PC-3 (cell line): Measurements from ENCODE around the gene CARS1. TPM values are rescaled to one million over a fixed set of nuclear protein-coding genes. Genes with fewer than 3 reads are reported as not detected.

Source experiments
- ATAC-seq: fragments of 200-7000 bp; cut with Tn5 transposase; 2 replicates; pipeline ENCODE4 v1.9.1; 2020; ENCODE audit warnings: mild to moderate bottlenecking, moderate library complexity
- BruUV-seq: library from RNA; stranded (reverse); fragments of 400-500 nt; replicated peaks from 2 replicates; lab custom pipeline; 2021; lab: Mats Ljungman, UMichigan
- CTCF ChIA-PET: fragments of 300-600 bp; sonication (Branson Sonifier 250); formaldehyde crosslinking; loops from one replicate; lab custom pipeline; 2022; ENCODE audit warnings: antibody characterized with exemption; lab: Charles Lee
- POLR2A ChIA-PET: fragments of 300-600 bp; sonication (Branson Sonifier 250); formaldehyde crosslinking; loops from one replicate; lab custom pipeline; 2022; ENCODE audit warnings: antibody characterized with exemption; ENCODE audit not compliant: unreplicated experiment; lab: Charles Lee
- DNase-seq: peaks from one replicate; pipeline ENCODE4 v3.0.0-alpha.2; 2015
- H2AFZ ChIP-seq: fragments of 300-600 bp; sonication (generic); 2 replicates; pipeline ENCODE4 v1.6.0; 2016; ENCODE audit warnings: antibody characterized with exemption, low read length
- H3F3A ChIP-seq: fragments of 300-600 bp; sonication (generic); one replicate; pipeline ENCODE4 v1.6.0; 2017; ENCODE audit warnings: antibody characterized with exemption, low read length, control low read depth, mild to moderate bottlenecking; ENCODE audit not compliant: unreplicated experiment
- H3K27ac ChIP-seq: fragments of 300-600 bp; sonication (generic); 2 replicates; pipeline ENCODE4 v1.5.1; 2016; ENCODE audit warnings: mild to moderate bottlenecking, low read length
- H3K27me3 ChIP-seq: fragments of 300-600 bp; sonication (generic); 2 replicates; pipeline ENCODE4 v1.6.1; 2016; ENCODE audit warnings: low read length, mixed read lengths
- H3K36me3 ChIP-seq: fragments of 300-600 bp; sonication (generic); 2 replicates; pipeline ENCODE4 v1.6.1; 2016; ENCODE audit warnings: low read depth, mixed run types, low read length, mixed read lengths
- H3K4me1 ChIP-seq: fragments of 300-600 bp; sonication (generic); 2 replicates; pipeline ENCODE4 v1.5.1; 2016; ENCODE audit warnings: low read length; ENCODE audit not compliant: insufficient read depth
- H3K4me2 ChIP-seq: fragments of 300-600 bp; sonication (generic); 2 replicates; pipeline ENCODE4 v1.6.0; 2016; ENCODE audit warnings: low read length
- H3K4me3 ChIP-seq: fragments of 300-600 bp; sonication (generic); 2 replicates; pipeline ENCODE4 v1.5.1; 2016; ENCODE audit warnings: mild to moderate bottlenecking, low read length, mixed read lengths
- H3K79me2 ChIP-seq: fragments of 300-600 bp; sonication (generic); 2 replicates; pipeline ENCODE4 v1.6.1; 2017; ENCODE audit warnings: low read length, mixed read lengths
- H3K9ac ChIP-seq: fragments of 300-600 bp; sonication (generic); 2 replicates; pipeline ENCODE4 v1.6.0; 2016; ENCODE audit warnings: mild to moderate bottlenecking, low read length
- H3K9me2 ChIP-seq: fragments of 300-600 bp; sonication (generic); replicated peaks from 2 replicates; pipeline ENCODE4 v1.6.1; 2016; ENCODE audit warnings: mixed run types, low read length, mixed read lengths
- H3K9me3 ChIP-seq: fragments of 300-600 bp; sonication (generic); 2 replicates; pipeline ENCODE4 v1.6.1; 2016; ENCODE audit warnings: low read length, mixed read lengths
- H4K20me1 ChIP-seq: fragments of 300-600 bp; sonication (generic); 2 replicates; pipeline ENCODE4 v1.6.1; 2016; ENCODE audit warnings: low read length, mixed read lengths
- EZH2 ChIP-seq: fragments of 300-600 bp; sonication (generic); IDR thresholded peaks from one replicate; pipeline ENCODE4 v1.6.1; 2017; ENCODE audit warnings: antibody characterized with exemption, mild to moderate bottlenecking, low read length; ENCODE audit not compliant: unreplicated experiment
- EZH2phosphoT487 ChIP-seq: fragments of 300-600 bp; sonication (generic); IDR thresholded peaks from 2 replicates; pipeline ENCODE4 v1.6.1; 2018; ENCODE audit warnings: mild to moderate bottlenecking, antibody characterized with exemption, low read length, borderline replicate concordance
- intact Hi-C: fragments of 100-400 bp; cut with micrococcal nuclease; formaldehyde crosslinking; loops from 2 replicates; pipeline ENCODE4 v1.9.0; 2023
- total RNA-seq: library from RNA; depleted of rRNA; stranded (reverse); fragments of >200 nt; gene quantifications from 2 replicates; pipeline ENCODE4 v1.2.3, GENCODE V29; 2014
- TF ChIP-seq, protein P1 (sequence below): fragments of 300-600 bp; sonication (generic); conservative IDR thresholded peaks from 2 replicates; pipeline ENCODE4 v1.5.1; 2017; ENCODE audit warnings: antibody characterized with exemption, low read depth, mild to moderate bottlenecking, low read length

Gene CARS1
- total RNA-seq, 1 experiment from 2014 or later = 39.7 TPM

GRCh38 chr11:3003396-3004231 lies 53.6 kb downstream of the CARS1 start:
- Histone ChIP-seq H3K27me3 (no peaks in the 10 kb centered on the region), H3K9me3 (no peaks in the 10 kb centered on the region), H3K36me3 (peaks cover 7% of the 10 kb centered on the region), H3K9ac (no peak overlapping the region), H3K4me3 (no peak overlapping the region), H2AFZ (no peak overlapping the region), H3K27ac (no peak overlapping the region), H4K20me1 (no peaks in the 10 kb centered on the region), H3K79me2 (no peaks in the 10 kb centered on the region), H3K4me1 (peaks cover 3% of the 10 kb centered on the region; the same call in 1 of the 2 replicates), H3K9me2 (no peaks in the 10 kb centered on the region), H3F3A (no peaks in the 10 kb centered on the region), H3K4me2 (no peak overlapping the region)
- no peak for TF ChIP-seq EZH2
- TF ChIP-seq, protein P1, sequence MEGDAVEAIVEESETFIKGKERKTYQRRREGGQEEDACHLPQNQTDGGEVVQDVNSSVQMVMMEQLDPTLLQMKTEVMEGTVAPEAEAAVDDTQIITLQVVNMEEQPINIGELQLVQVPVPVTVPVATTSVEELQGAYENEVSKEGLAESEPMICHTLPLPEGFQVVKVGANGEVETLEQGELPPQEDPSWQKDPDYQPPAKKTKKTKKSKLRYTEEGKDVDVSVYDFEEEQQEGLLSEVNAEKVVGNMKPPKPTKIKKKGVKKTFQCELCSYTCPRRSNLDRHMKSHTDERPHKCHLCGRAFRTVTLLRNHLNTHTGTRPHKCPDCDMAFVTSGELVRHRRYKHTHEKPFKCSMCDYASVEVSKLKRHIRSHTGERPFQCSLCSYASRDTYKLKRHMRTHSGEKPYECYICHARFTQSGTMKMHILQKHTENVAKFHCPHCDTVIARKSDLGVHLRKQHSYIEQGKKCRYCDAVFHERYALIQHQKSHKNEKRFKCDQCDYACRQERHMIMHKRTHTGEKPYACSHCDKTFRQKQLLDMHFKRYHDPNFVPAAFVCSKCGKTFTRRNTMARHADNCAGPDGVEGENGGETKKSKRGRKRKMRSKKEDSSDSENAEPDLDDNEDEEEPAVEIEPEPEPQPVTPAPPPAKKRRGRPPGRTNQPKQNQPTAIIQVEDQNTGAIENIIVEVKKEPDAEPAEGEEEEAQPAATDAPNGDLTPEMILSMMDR = no peak
- no peak for TF ChIP-seq EZH2phosphoT487
- BruUV-seq = no TSS peak
- peak; percentile 95 for ATAC-seq
- ChIA-PET POLR2A (no interaction called here), CTCF (interaction anchor here (0.9 kb wide), 1 partner anchor 88 kb away, joined by 3 read pairs; no protein-coding TSS in a partner anchor)
- intact Hi-C loops = no loop called here
- peak; percentile 64 for DNase-seq

DNA sequence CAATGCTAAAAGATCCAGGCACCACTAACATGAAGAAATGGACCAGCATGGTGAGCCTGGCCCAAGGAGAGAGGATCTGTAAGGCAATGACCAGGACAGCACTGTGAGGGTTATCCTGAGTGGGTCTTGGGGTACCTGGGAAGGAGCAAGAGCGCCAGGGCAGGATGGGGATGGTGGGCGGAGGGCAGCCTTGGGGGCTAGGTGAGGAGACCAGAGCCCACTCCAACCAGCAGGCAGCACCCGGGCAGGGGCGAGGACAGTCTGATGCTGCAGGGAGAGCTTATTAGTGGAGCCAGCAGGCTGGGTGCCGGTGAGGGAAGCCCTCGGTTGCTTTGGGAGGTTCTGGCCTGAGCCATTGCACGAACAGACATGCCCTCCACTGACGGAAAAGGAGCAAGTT lies 54.4 kb downstream of the CARS1 start:
- POLR2A ChIA-PET = no interaction called here
- H3K4me1 ChIP-seq = peaks cover 3% of the 10 kb centered on the region; the same call in 1 of the 2 replicates

More for the DNA sequence above, 54.4 kb downstream of the CARS1 start:
- Histone ChIP-seq H3K4me2 (no peak overlapping the region), H2AFZ (no peak overlapping the region), H3K9ac (no peak overlapping the region), H3K4me3 (no peak overlapping the region), H3F3A (no peaks in the 10 kb centered on the region), H3K36me3 (peaks cover 7% of the 10 kb centered on the region), H4K20me1 (no peaks in the 10 kb centered on the region), H3K9me3 (no peaks in the 10 kb centered on the region), H3K27ac (no peak overlapping the region), H3K27me3 (no peaks in the 10 kb centered on the region), H3K9me2 (no peaks in the 10 kb centered on the region), H3K79me2 (no peaks in the 10 kb centered on the region)
- intact Hi-C loops = no loop called here
- TF ChIP-seq EZH2 (no peak), EZH2phosphoT487 (no peak)
- TF ChIP-seq, protein P1 = no peak
- CTCF ChIA-PET = interaction anchor here (0.9 kb wide), 1 partner anchor 89 kb away, joined by 3 read pairs; no protein-coding TSS in a partner anchor
- ATAC-seq = no peak
- BruUV-seq = no TSS peak
- DNase-seq = no peak
